ENCODE data around the gene CNDP1. TPM values are rescaled to one million over a fixed set of nuclear protein-coding genes. Genes with fewer than 3 reads are reported as not detected.

Gene CNDP1
- total RNA-seq, 2 experiments from 2014 or later = not detected

DNA sequence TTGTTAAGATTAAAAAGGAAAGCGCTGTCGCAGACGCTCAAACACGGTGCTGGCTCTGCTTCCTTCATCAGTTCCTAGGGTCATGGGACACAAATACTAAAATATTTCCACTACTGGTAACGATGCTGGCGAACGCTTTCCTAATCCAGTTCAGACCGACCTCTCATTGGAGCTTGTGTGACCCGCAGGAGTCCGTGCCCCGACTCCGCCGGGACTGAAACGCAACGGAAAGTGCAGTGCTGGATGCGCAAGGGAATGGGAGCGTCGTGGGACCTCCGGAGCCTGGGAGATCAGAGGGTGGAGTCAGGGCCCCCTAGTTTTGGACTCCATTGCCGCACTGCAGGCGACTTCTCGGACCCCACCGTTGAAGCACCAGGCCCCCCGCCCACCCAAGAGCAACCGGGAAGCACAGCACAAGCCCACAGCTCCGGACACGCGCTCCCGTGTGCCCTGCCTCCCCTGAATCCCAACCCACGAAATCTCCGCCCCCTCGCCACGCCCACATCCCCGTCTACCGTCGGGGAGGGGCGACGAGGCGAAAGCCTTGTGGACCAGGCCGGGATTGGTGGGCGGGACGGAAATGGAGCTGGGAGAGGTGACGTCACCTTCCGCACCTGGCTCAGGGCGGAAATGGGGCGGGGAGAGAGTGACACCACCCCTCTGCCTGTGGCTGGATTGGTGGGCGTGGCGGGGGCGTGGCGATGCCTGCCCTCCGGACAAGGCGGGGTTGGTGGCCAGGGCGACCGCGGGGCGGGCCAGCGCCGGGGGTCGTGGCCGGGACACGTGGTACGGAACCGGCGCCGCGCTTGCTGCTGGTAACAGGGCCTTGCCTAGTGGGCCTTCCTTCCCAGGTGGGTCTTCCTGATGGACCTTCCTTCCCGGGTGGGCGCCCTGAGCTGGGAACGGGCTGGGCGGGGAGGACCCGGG is 38.5 kb upstream of the CNDP1 start, which contains the start of gene CNDP2:
Gene CNDP2, plus strand, starts transcription at position 783 of the 927 bp plus-strand sequence. CDS start 3,611 bp downstream, outside the sequence.
- no peaks in the 10 kb centered on the region for H3K27me3 Mint-ChIP-seq
- DNase-seq (peak; percentile 100), ATAC-seq (peak; percentile 80)
- ChIA-PET CTCF (interaction anchor here (0.8 to 11.5 kb wide), 4 partner anchors 56 to 154 kb away, joined by 3 to 198 read pairs (median 6); no protein-coding TSS in a partner anchor), POLR2A (interaction anchor here (0.8 to 1.8 kb wide), 3 partner anchors 10 to 199 kb away, joined by 3 to 9 read pairs (median 5); no protein-coding TSS in a partner anchor)
- intact Hi-C loops (cut with micrococcal nuclease) = loop anchor here (5.0 to 10.0 kb wide), 5 partner anchors 56 to 711 kb away; partner anchors contain the start of genes FBXO15, PTGR3, TIMM21 and ZNF407
- H3K4me3 Mint-ChIP-seq = peak within 1 kb of the TSS; percentile 85
- TF ChIP-seq, protein P1, sequence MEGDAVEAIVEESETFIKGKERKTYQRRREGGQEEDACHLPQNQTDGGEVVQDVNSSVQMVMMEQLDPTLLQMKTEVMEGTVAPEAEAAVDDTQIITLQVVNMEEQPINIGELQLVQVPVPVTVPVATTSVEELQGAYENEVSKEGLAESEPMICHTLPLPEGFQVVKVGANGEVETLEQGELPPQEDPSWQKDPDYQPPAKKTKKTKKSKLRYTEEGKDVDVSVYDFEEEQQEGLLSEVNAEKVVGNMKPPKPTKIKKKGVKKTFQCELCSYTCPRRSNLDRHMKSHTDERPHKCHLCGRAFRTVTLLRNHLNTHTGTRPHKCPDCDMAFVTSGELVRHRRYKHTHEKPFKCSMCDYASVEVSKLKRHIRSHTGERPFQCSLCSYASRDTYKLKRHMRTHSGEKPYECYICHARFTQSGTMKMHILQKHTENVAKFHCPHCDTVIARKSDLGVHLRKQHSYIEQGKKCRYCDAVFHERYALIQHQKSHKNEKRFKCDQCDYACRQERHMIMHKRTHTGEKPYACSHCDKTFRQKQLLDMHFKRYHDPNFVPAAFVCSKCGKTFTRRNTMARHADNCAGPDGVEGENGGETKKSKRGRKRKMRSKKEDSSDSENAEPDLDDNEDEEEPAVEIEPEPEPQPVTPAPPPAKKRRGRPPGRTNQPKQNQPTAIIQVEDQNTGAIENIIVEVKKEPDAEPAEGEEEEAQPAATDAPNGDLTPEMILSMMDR (IDR thresholded peaks at IDR 0.05) = no peak
- peaks cover 24% of the 10 kb centered on the region for H3K36me3 Mint-ChIP-seq (ENCODE audit: low read depth)
- peak within 1 kb of the TSS; percentile 99 for H3K27ac Mint-ChIP-seq
- H3K9me3 Mint-ChIP-seq = no peaks in the 10 kb centered on the region
- H3K4me1 Mint-ChIP-seq (ENCODE audit: low read depth) = peaks cover 41% of the 10 kb centered on the region

DNA sequence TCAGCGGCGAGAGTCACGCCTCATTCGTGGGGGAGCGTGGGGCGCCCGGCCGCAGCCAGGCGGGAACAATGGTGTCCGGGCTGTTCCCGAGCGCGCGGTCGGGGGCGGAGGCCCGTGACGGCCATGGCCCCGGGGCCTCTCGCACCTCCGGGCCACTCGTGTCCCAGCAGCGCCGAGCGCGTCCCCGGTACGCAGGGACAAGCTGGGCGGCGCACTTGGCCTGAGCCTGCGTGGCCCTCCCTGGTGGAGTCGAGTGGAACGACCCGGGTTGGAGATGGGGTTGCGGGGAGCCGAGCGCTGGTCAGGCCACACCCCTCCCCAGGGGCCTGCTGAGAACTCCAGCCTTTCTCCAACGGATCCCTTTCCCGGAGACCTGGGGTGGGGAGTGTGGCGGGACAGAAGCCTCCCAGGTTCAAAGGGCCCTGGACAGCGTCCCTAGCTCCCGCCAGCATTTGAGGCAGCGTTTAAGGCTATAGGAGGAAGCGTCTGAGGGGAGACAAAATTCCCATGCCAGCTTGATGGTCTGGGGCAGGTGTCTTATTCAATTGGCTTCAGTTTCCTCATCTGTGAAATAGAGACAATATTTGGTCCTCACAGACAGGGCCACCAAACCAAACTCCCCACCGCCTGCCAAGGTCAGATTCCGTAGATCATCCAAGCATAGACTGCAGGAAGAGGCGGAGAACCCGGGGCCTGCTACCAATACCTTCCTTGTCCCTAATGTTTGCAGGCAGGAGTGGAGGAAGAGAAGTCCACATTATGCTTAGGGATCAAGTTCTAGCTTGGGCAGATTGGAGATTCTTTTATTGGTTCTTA is 37.6 kb upstream of the CNDP1 start:
- peaks cover 31% of the 10 kb centered on the region for H3K36me3 Mint-ChIP-seq (ENCODE audit: low read depth)
- POLR2A ChIA-PET = interaction anchor here (0.6 to 1.8 kb wide), 6 partner anchors 9 to 200 kb away, joined by 3 to 9 read pairs (median 4); no protein-coding TSS in a partner anchor
- ATAC-seq = peak; percentile 17
- no peaks in the 10 kb centered on the region for H3K27me3 Mint-ChIP-seq
- peaks cover 47% of the 10 kb centered on the region for H3K4me1 Mint-ChIP-seq (ENCODE audit: low read depth)
- CTCF ChIA-PET = interaction anchor here (1.7 to 11.5 kb wide), 4 partner anchors 55 to 155 kb away, joined by 4 to 198 read pairs (median 7); no protein-coding TSS in a partner anchor
- intact Hi-C loops (cut with micrococcal nuclease) = loop anchor here (5.0 to 10.0 kb wide), 5 partner anchors 56 to 711 kb away; partner anchors contain the start of genes FBXO15, PTGR3, TIMM21 and ZNF407
- peak overlapping the region; percentile 85 for H3K4me3 Mint-ChIP-seq
- peak; percentile 52 for DNase-seq
- TF ChIP-seq, protein P1 (IDR thresholded peaks at IDR 0.05) = no peak
- no peaks in the 10 kb centered on the region for H3K9me3 Mint-ChIP-seq
- H3K27ac Mint-ChIP-seq = peak overlapping the region; percentile 99

DNA sequence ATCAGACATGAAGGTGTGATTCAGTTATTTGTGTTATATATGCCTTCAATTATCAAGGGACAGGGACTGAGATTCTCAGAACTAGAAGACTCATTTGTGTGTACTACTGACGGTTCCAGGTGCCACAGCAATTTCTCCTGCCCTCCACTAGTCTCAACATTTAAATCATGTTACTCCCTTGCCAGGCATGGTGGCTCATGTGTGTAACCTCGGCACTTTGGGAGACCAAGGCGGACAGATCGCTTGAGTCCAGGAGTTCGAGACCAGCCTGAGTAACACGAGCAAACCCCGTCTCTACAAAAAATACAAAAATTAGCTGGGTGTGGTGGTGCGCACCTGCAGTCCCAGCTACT is 37.0 kb upstream of the CNDP1 start:
- ChIA-PET POLR2A (interaction anchor here (1.2 to 1.8 kb wide), 4 partner anchors 9 to 123 kb away, joined by 3 to 9 read pairs (median 4); no protein-coding TSS in a partner anchor), CTCF (interaction anchor here (1.5 to 11.5 kb wide), 4 partner anchors 55 to 146 kb away, joined by 4 to 198 read pairs (median 6); partner anchors contain the start of gene ZNF407)
- peak overlapping the region; percentile 85 for H3K4me3 Mint-ChIP-seq
- ATAC-seq (no peak), DNase-seq (peak; percentile 23)
- H3K27me3 Mint-ChIP-seq = no peaks in the 10 kb centered on the region
- peaks cover 36% of the 10 kb centered on the region for H3K36me3 Mint-ChIP-seq (ENCODE audit: low read depth)
- H3K9me3 Mint-ChIP-seq = no peaks in the 10 kb centered on the region
- peaks cover 50% of the 10 kb centered on the region for H3K4me1 Mint-ChIP-seq (ENCODE audit: low read depth)
- TF ChIP-seq, protein P1 (IDR thresholded peaks at IDR 0.05) = no peak
- intact Hi-C loops (cut with micrococcal nuclease) = loop anchor here (5.0 to 10.0 kb wide), 5 partner anchors 55 to 710 kb away; partner anchors contain the start of genes FBXO15, PTGR3, TIMM21 and ZNF407
- peak overlapping the region; percentile 99 for H3K27ac Mint-ChIP-seq

DNA sequence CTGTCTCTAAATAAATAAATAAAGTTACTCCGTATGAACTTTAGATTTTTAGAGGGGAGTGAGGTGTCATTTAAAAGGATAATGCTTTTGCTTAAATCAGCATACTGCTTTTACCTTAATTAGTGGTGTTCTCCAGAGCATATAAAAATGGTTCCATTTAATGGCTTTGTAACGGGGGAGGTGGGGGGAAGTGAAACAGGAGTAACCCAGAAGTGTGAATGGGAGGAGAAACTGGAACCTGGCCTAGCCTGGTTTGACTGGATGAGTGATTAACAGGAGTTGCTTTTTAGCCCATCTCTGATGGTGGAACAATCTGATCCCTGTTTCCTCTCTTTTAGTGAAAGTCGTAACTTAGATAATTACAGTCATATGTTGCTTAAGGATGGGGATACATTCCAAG is 36.5 kb upstream of the CNDP1 start:
- H3K27ac Mint-ChIP-seq = peak overlapping the region; percentile 99
- H3K4me1 Mint-ChIP-seq (ENCODE audit: low read depth) = peaks cover 51% of the 10 kb centered on the region
- no peaks in the 10 kb centered on the region for H3K9me3 Mint-ChIP-seq
- POLR2A ChIA-PET = interaction anchor here (1.2 to 1.6 kb wide), 3 partner anchors 12 to 123 kb away, joined by 3 to 5 read pairs (median 3); no protein-coding TSS in a partner anchor
- CTCF ChIA-PET = interaction anchor here (1.5 to 11.5 kb wide), 3 partner anchors 54 to 146 kb away, joined by 5 to 198 read pairs (median 6); partner anchors contain the start of gene ZNF407
- H3K36me3 Mint-ChIP-seq (ENCODE audit: low read depth) = peaks cover 41% of the 10 kb centered on the region
- TF ChIP-seq, protein P1 (IDR thresholded peaks at IDR 0.05) = no peak
- intact Hi-C loops (cut with micrococcal nuclease) = loop anchor here (5.0 to 10.0 kb wide), 5 partner anchors 55 to 710 kb away; partner anchors contain the start of genes FBXO15, PTGR3, TIMM21 and ZNF407
- ATAC-seq (no peak), DNase-seq (no peak)
- H3K27me3 Mint-ChIP-seq = no peaks in the 10 kb centered on the region
- H3K4me3 Mint-ChIP-seq = peak overlapping the region; percentile 85
